Prostate gland (tissue), 2 donors: ENCODE data around the gene SMIM41. TPM values are rescaled to one million over a fixed set of nuclear protein-coding genes. Genes with fewer than 3 reads are reported as not detected.

Source experiments
- DNase-seq: peaks from one replicate; pipeline ENCODE4 v3.0.0-alpha.2; 2019; ENCODE audit warnings: low spot score
- H3K27ac ChIP-seq, 2 donors: fragments of 200-600 bp; sonication (generic); 2 replicates each; pipeline ENCODE4 v1.5.1; 2017 to 2019
- H3K27me3 ChIP-seq: fragments of 200-600 bp; sonication (generic); replicated peaks from 2 replicates; pipeline ENCODE4 v1.5.1; 2019; ENCODE audit not compliant: insufficient read depth
- H3K36me3 ChIP-seq, 2 donors: fragments of 200-600 bp; sonication (generic); 1 replicate in 1 of 2; 2 replicates in 1 of 2; pipeline versions ENCODE4 v1.5.1 to v1.8.1; 2017 to 2019
- H3K4me1 ChIP-seq: fragments of 200-600 bp; sonication (generic); replicated peaks from 2 replicates; pipeline ENCODE4 v1.5.1; 2019
- H3K4me3 ChIP-seq, 2 donors: fragments of 200-600 bp; sonication (generic); 2 replicates each; pipeline ENCODE4 v1.5.1; 2017 to 2019
- H3K9me3 ChIP-seq: fragments of 200-600 bp; sonication (generic); 2 replicates; pipeline ENCODE4 v1.5.1; 2017
- CTCF ChIP-seq, 4 experiments: fragments of 200-600 bp in 2 of 4; fragments of 450-650 bp in 2 of 4; sonication (generic) in 2 of 4; IDR thresholded peaks; 1 replicate in 3 of 4; 2 replicates in 1 of 4; pipeline ENCODE4 v1.5.1; 2016 to 2019; ENCODE audit warnings: antibody characterized with exemption in 4 of 4, mild to moderate bottlenecking in 2 of 4, moderate library complexity in 2 of 4
- POLR2A ChIP-seq: fragments of 450-650 bp; IDR thresholded peaks from one replicate; pipeline ENCODE4 v1.6.1; 2016; ENCODE audit warnings: antibody characterized with exemption, mild to moderate bottlenecking
- POLR2AphosphoS5 ChIP-seq: sonication (generic); formaldehyde crosslinking; IDR thresholded peaks from one replicate; pipeline ENCODE4 v1.6.1; 2017; ENCODE audit warnings: antibody characterized with exemption
- WGBS: methylation state at CpG from one replicate; pipeline ENCODE4 v1.1.5; 2018; 5-methylcytosine and 5-hydroxymethylcytosine counted together
- intact Hi-C: fragments of 100-400 bp; cut with DNase I; formaldehyde crosslinking; loops from one replicate; pipeline ENCODE4 v1.14.2; 2022
- total RNA-seq, 2 donors: library from RNA; depleted of rRNA; stranded (reverse); fragments of >200 nt; gene quantifications; one replicate each; pipeline ENCODE4 v1.1.0, GENCODE V29; 2016

SMIM41 gene
- total RNA-seq, 2 donors from 2014 or later, result 7.5 to 30.2 TPM

GRCh38 chr12:52151837-52152783 lies 72.6 kb downstream of the SMIM41 start:
- Histone ChIP-seq H3K4me1 (peaks cover 29% of the 10 kb centered on the region), H3K4me3 (peak overlapping the region; percentile 20 to 37), H3K9me3 (no peaks in the 10 kb centered on the region), H3K36me3 (no peaks in the 10 kb centered on the region), H3K27ac (peak overlapping the region; percentile 92 to 96), H3K27me3 (no peaks in the 10 kb centered on the region)
- no peak for TF ChIP-seq POLR2A
- peak; percentile 68 for TF ChIP-seq POLR2AphosphoS5
- peak; percentile 84 to 98 (median 95) for TF ChIP-seq CTCF (IDR thresholded peaks at IDR 0.05)
- DNase-seq, result peak; percentile 88
- 16% methylated on average over 28 of the region's 63 CpGs for WGBS
- intact Hi-C loops, result loop anchor here (2.0 to 10.0 kb wide), 3 partner anchors 353 to 833 kb away; no protein-coding TSS in a partner anchor

GRCh38 chr12:52152905-52153317 lies 73.4 kb downstream of the SMIM41 start:
- peak overlapping the region; percentile 92 to 96 for H3K27ac ChIP-seq
- H3K4me1 ChIP-seq, result peaks cover 22% of the 10 kb centered on the region
- TF ChIP-seq CTCF (IDR thresholded peaks at IDR 0.05) (no peak), POLR2A (no peak)
- H3K4me3 ChIP-seq, result peak overlapping the region in 1 of 2 donors; percentile 20
- H3K9me3 ChIP-seq, result no peaks in the 10 kb centered on the region
- no peak for DNase-seq
- no peaks in the 10 kb centered on the region for H3K36me3 ChIP-seq
- WGBS, result 80% methylated on average over 5 of the region's 5 CpGs
- no peaks in the 10 kb centered on the region for H3K27me3 ChIP-seq
- intact Hi-C loops, result loop anchor here (2.0 to 10.0 kb wide), 3 partner anchors 352 to 832 kb away; no protein-coding TSS in a partner anchor

- Histone ChIP-seq H3K36me3 (no peaks in the 10 kb centered on the region), H3K4me3 (no peak overlapping the region), H3K27me3 (no peaks in the 10 kb centered on the region), H3K9me3 (no peaks in the 10 kb centered on the region), H3K4me1 (no peaks in the 10 kb centered on the region), H3K27ac (peak overlapping the region; percentile 54 to 55)
- TF ChIP-seq POLR2AphosphoS5, result peak; percentile 62
- peak in 1 of 4 experiments; percentile 1 for TF ChIP-seq CTCF (IDR thresholded peaks at IDR 0.05)
- peak; percentile 46 for TF ChIP-seq POLR2A
- WGBS, result 42% methylated on average over 8 of the region's 8 CpGs
- peak; percentile 69 for DNase-seq
- intact Hi-C loops, result loop anchor here (5.0 to 10.0 kb wide), 5 partner anchors 122 to 830 kb away; no protein-coding TSS in a partner anchor
Observed at GRCh38 chr12:52155048-52155868, 75.8 kb downstream of the SMIM41 start.

GRCh38 chr12:52156311-52156710 lies 76.8 kb downstream of the SMIM41 start:
- Histone ChIP-seq H3K9me3 (no peaks in the 10 kb centered on the region), H3K4me3 (no peak overlapping the region), H3K36me3 (no peaks in the 10 kb centered on the region), H3K27ac (no peak overlapping the region), H3K4me1 (no peaks in the 10 kb centered on the region), H3K27me3 (no peaks in the 10 kb centered on the region)
- no peak for TF ChIP-seq POLR2AphosphoS5
- TF ChIP-seq POLR2A, result no peak
- no peak for TF ChIP-seq CTCF (IDR thresholded peaks at IDR 0.05)
- WGBS, result 82% methylated on average over 4 of the region's 4 CpGs
- no peak for DNase-seq
- intact Hi-C loops, result loop anchor here (2.0 to 10.0 kb wide), 6 partner anchors 121 to 828 kb away; no protein-coding TSS in a partner anchor
